ENCODE data around the gene OR2W1. TPM values are rescaled to one million over a fixed set of nuclear protein-coding genes. Genes with fewer than 3 reads are reported as not detected.

Gene OR2W1
- total and polyA plus RNA-seq, 2 donors (not counting 3 experiments of a cell fraction or from before 2014, with no cell fraction given), result not detected

DNA sequence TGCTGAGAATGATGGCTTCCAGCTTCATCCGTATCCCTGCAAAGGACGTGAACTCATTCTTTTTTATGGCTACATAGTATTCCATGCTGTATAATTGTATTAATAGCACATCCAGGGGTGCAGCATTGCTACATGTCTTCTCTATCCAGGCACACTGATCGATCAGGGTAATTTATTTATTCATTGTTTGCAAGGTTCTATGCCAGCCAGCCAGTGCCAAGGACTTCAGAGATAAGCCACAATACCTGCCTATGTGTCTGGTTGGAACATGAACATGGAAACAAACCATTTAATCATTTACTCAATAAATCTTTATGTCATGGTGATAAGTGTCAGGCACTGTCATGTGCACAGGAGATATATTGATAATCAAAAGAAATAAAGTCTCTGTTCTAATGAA lies 48.0 kb upstream of the OR2W1 start:
- H3K9ac ChIP-seq (replicated peaks; ENCODE audit: extremely low read depth, insufficient read depth, low read length), result no peak overlapping the region
- H3K79me2 ChIP-seq (ENCODE audit: control insufficient read depth, insufficient read depth, low read length), result no peaks in the 10 kb centered on the region
- H3K4me3 ChIP-seq (replicated peaks in 1 of 3; ENCODE audit: insufficient read depth in 1 of 3, low read depth in 1 of 3, low read length in 3 of 3), result no peak overlapping the region
- no peak overlapping the region for H3K4me2 ChIP-seq (ENCODE audit: insufficient read depth, low read length)
- FAIRE-seq (no peak), DNase-seq (ENCODE audit: low read depth, low spot score) (no peak)
- ChIA-PET POLR2A (no interaction called here), CTCF (no interaction called here)
- TF ChIP-seq, protein P1, sequence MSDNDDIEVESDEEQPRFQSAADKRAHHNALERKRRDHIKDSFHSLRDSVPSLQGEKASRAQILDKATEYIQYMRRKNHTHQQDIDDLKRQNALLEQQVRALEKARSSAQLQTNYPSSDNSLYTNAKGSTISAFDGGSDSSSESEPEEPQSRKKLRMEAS (IDR thresholded peaks at IDR 0.05; ENCODE audit: insufficient read depth, insufficient read length), result no peak
- TF ChIP-seq FOS (IDR thresholded peaks at IDR 0.05; ENCODE audit: borderline replicate concordance, insufficient read depth, low read length) (no peak), EZH2 (IDR thresholded peaks at IDR 0.05; ENCODE audit: borderline replicate concordance, low read depth, low read length, severe bottlenecking) (no peak), POLR2AphosphoS5 (IDR thresholded peaks at IDR 0.05; ENCODE audit: insufficient read depth, low read depth, low read length) (no peak), GATA2 (IDR thresholded peaks at IDR 0.05; ENCODE audit: insufficient read depth, insufficient read length, low read depth, low read length) (no peak), JUN (IDR thresholded peaks at IDR 0.05; ENCODE audit: borderline replicate concordance, insufficient read depth, insufficient read length, low read depth) (no peak), MYC (IDR thresholded peaks at IDR 0.05; ENCODE audit: low read depth, low read length) (no peak), POLR2A (IDR thresholded peaks at IDR 0.05; ENCODE audit: low read depth, low read length) (no peak)
- TF ChIP-seq, protein P2, sequence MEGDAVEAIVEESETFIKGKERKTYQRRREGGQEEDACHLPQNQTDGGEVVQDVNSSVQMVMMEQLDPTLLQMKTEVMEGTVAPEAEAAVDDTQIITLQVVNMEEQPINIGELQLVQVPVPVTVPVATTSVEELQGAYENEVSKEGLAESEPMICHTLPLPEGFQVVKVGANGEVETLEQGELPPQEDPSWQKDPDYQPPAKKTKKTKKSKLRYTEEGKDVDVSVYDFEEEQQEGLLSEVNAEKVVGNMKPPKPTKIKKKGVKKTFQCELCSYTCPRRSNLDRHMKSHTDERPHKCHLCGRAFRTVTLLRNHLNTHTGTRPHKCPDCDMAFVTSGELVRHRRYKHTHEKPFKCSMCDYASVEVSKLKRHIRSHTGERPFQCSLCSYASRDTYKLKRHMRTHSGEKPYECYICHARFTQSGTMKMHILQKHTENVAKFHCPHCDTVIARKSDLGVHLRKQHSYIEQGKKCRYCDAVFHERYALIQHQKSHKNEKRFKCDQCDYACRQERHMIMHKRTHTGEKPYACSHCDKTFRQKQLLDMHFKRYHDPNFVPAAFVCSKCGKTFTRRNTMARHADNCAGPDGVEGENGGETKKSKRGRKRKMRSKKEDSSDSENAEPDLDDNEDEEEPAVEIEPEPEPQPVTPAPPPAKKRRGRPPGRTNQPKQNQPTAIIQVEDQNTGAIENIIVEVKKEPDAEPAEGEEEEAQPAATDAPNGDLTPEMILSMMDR (IDR thresholded peaks at IDR 0.05; ENCODE audit: extremely low read depth in 1 of 2, insufficient read depth in 1 of 2, low read depth in 1 of 2, low read length in 2 of 2), result no peak
- BruUV-seq (replicated peaks), result no TSS peak
- H4K20me1 ChIP-seq (replicated peaks; ENCODE audit: control insufficient read depth, extremely low read depth, insufficient read depth, low read length), result no peaks in the 10 kb centered on the region
- H3K9me1 ChIP-seq (replicated peaks; ENCODE audit: control insufficient read depth, extremely low read depth, insufficient read depth, low read length), result no peaks in the 10 kb centered on the region
- H3K36me3 ChIP-seq (ENCODE audit: control insufficient read depth in 2 of 2, extremely low read depth in 1 of 2, insufficient read depth in 2 of 2, low read length in 2 of 2), result no peaks in the 10 kb centered on the region
- intact Hi-C loops (cut with micrococcal nuclease) (no loop called here), dilution Hi-C loops (cut with MboI; ENCODE audit: extremely low pct_ligation_motif_present, low sequenced_read_pairs) (no loop called here)
- H3K4me1 ChIP-seq (ENCODE audit: control insufficient read depth, extremely low read depth, insufficient read depth, low read length), result no peaks in the 10 kb centered on the region
- H3K9me3 ChIP-seq (replicated peaks; ENCODE audit: control insufficient read depth, insufficient read depth, low read length), result no peaks in the 10 kb centered on the region
- H3K27ac ChIP-seq (ENCODE audit: insufficient read depth, low read depth, low read length), result no peak overlapping the region
- no peaks in the 10 kb centered on the region for H3K27me3 ChIP-seq (ENCODE audit: control insufficient read depth in 2 of 2, insufficient read depth in 2 of 2, low read length in 2 of 2)
- no peak overlapping the region for H2AFZ ChIP-seq (ENCODE audit: low read depth, low read length)

Measured in endothelial cell of umbilical vein (primary cell).